D721Med (cell line): ENCODE results near the gene BRD3.
"Not testable (repeated sequence)": the region's sequence is repeated elsewhere in the genome, so short reads cannot be mapped to it uniquely, and the experiment has no call there.

Experiments
- DNase-seq: peaks from one replicate; pipeline ENCODE4 v3.0.0; 2011; ENCODE audit warnings: low spot score; ENCODE audit not compliant: insufficient read length
- FAIRE-seq: peaks from 2 replicates; lab custom pipeline; 2011; peaks lifted over from hg19 to GRCh38; lab: Jason Lieb, UNC
- TF ChIP-seq, protein P1 (sequence below): IDR thresholded peaks from 2 replicates; pipeline ENCODE4 v1.5.1; 2012; ENCODE audit warnings: mild to moderate bottlenecking, control low read depth; ENCODE audit not compliant: insufficient read depth; ENCODE audit errors: missing control alignments

BRD3 gene

DNA sequence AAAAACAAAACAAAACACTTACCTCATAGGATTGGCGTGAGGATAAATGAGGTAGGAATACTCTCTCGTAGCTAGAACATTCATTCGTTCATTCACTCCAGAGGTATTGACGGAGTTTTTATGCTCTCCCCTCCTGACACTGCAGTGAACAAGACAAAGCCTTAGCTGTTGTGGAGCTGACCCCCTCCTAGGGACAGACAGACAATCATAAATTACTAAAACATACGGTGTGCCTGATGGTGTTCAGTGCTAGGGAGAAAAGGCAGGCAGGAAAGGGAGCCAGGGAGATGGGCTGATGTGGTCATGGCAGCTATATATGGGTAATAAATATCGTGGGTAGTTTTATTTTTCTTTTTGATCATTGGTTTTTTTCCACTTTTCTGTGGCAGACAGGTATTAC lies 5.7 kb upstream of the BRD3 start:
- no peak for DNase-seq
- TF ChIP-seq, protein P1, sequence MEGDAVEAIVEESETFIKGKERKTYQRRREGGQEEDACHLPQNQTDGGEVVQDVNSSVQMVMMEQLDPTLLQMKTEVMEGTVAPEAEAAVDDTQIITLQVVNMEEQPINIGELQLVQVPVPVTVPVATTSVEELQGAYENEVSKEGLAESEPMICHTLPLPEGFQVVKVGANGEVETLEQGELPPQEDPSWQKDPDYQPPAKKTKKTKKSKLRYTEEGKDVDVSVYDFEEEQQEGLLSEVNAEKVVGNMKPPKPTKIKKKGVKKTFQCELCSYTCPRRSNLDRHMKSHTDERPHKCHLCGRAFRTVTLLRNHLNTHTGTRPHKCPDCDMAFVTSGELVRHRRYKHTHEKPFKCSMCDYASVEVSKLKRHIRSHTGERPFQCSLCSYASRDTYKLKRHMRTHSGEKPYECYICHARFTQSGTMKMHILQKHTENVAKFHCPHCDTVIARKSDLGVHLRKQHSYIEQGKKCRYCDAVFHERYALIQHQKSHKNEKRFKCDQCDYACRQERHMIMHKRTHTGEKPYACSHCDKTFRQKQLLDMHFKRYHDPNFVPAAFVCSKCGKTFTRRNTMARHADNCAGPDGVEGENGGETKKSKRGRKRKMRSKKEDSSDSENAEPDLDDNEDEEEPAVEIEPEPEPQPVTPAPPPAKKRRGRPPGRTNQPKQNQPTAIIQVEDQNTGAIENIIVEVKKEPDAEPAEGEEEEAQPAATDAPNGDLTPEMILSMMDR = no peak
- FAIRE-seq = no peak

DNA sequence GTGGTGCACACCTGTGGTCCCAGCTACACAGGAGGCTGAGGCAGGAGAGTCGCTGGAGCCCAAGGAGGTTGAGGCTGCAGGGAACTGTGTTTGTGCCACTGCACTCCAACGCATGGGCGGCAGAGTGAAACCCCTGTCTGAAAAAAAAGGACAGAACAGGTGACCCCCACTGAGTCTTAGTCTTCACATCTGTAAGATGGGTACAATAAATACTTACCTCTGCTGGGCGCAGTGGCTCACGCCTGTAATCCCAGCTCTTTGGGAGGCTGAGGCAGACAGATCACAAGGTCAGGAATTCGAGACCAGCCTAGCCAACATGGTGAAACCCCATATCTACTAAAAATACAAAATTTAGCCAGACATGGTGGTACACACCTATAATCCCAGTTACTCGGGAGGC lies 4.9 kb upstream of the BRD3 start:
- not testable (repeated sequence) for FAIRE-seq, DNase-seq

DNA sequence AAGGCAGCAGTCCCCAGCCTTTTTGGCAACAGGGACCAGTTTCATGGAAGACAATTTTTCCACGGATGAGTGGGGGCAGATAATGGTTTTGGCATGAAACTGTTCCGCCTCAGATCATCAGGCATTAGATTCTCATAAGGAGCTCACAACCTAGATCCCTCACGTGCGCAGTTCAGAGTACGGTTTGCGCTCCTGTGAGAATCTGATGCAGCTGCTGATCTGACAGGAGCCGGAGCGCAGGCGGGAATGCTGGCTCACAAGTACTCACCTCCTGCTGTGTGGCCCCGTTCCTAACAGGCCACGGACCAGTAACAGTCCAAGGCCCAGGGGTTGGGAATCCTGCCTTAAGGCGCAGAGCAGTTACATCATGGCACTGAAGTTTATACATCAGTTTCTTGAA lies 3.3 kb upstream of the BRD3 start:
- DNase-seq = no peak
- no peak for FAIRE-seq
- TF ChIP-seq, protein P1 = no peak

DNA sequence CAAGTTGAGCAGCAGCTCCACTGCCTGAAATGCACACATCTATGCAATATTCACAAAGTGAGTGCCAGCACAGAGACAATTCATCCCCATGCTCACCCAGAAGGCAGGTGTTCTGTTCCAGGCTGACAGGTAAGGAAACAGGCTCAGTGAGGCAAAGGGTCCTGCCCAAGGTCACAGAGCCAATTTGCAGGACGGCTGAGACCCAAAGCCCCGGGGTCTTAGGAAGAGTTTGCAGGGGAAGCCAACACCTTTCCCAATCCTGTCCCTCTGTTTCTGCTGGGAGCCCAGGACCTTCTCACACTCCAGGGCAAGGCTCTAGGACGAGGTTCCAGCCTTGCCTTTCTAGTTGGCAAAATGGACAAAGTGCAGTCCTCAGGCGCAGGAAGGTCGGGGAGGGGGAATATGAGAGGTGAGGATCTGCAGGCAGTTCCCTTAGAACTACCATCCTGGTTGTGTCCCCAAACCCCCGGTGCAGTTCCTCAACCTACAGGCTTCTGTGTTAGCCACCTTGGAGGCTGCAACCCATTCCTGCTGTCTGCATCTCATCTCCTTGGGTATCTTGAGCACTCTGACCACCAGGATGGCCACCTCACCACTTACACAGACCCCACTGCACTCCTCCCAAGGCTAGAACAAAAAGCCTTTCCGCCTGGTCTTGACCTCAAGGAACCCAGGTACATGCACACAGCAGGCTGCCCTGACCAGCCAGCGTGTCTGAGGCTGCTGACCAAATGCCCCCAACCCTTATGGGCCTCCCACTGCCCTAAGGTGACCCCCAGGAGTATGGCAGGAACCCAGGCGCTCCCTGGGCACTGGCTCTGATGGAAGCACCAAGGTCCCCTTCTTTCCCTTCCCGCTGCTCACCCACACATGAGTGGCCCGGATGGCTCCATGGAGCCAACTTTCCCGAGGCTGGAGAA lies 1.9 kb upstream of the BRD3 start:
- DNase-seq = no peak
- no peak for FAIRE-seq
- TF ChIP-seq, protein P1 = no peak

DNA sequence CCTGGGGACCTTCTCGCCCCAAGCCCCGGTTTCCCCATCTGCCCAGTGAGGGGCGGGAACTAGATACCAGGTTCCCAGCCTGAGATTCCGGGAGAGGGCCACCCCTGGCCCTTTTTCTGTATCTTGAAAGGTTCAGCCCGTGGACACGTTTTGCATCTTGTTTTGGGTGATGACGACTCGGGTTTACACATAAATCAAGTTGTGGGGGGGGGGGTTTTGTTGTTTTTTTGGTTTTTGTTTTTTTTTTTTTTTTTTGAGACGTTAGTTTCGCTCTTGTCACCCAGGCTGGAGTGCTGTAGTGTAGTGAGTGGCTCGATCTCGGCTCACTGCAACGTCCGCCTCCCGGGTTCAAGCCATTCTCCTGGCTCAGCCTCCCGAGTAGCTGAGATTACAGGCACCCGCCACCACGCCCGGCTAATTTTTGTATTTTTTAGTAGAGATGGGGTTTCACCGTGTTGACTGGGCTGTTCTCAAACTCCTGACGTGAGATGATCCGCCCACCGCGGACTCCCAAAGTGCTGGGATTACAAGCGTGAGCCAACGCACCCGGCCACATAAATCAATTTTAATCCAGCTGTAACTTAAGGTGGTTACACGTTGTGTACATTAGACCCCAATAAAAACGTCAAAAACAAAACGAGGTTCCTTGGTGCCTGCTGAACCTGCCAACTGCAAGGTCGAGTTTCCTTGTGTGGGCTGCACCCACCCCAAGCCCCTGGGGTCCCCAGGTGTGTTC lies 1.1 kb upstream of the BRD3 start:
- TF ChIP-seq, protein P1 = no peak
- FAIRE-seq (no peak), DNase-seq (no peak)

DNA sequence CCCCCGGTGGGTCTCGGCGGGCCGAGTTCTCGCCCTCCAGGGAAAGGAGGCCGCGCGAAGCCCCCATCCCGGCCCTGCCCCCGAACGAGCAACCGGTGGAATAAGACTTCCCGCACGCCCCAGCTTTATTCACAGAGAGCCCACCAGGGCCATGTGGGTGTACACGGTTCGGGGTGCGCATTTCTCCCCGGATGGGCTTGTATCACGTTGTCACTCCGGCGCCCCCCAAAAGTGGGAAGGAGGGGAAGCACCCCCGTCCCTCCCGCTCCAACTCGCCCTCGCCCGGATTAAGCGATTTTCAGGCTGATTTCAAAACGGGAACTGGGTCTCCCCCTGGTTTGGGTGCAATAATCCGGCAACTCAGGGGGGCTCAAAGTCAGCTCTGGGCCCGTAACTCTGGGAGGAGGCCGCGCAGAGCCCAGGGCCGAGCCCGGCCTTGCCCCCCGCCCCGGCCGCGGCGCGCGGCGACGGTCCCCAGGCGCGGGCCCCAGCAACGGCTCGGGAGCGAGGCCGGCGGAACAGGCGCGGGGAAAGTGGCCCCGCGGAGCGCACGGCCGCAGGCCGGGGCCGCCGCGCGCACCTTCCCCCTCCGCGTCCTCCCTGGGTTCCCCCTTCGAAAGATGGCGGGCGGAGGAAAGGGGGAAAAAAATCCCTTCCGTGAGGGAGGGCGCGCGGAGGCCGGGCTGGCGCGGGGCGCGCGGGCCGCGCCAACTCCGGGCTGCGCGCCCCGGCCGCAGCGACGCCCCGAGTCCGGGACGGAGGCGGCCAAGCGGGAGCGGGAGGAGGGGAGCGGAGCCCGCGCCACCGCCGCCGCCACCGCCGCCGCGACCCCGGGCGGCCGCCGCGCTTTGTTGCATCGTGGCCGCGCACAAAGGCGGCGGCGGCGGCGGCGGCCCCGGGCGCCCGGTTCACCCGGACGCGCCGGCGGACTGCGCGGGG lies 644 bp downstream of the BRD3 start:
- no peak for FAIRE-seq
- TF ChIP-seq, protein P1 = no peak
- peak; percentile 58 for DNase-seq

DNA sequence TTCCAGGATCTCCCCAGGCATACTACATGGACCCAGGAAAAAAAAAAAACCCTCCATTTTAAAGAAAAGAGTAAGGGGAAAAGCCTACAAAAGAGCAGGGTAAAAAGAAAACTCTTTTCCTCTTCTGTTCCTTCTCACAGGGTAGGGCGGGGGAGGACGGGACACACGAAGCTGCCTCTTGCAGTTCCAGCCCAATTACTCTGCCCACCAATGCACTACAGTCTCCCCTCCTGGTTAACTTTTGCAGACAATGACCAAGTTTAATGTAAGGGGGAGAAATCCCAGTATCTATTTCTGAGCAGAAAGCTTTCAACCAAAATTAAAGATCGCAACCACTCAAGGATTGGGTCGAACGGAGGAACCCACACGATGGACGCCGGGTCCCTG lies 1.3 kb downstream of the BRD3 start:
- TF ChIP-seq, protein P1 = no peak
- DNase-seq = peak; percentile 23
- FAIRE-seq = no peak
